K562 (cell line): ENCODE results near the gene TMEM154. TPM values are rescaled to one million over a fixed set of nuclear protein-coding genes. Genes with fewer than 3 reads are reported as not detected.

Experiments used
- ATAC-seq: fragments of 200-7000 bp; cut with Tn5 transposase; 3 replicates; pipeline ENCODE4 v1.9.1; 2020; ENCODE audit warnings: moderate library complexity
- BruUV-seq: library from RNA; stranded (reverse); fragments of 400-500 nt; replicated peaks from 2 replicates; lab custom pipeline; 2021; lab: Mats Ljungman, UMichigan
- CTCF ChIA-PET: fragments of 300-600 bp; formaldehyde crosslinking; extraction: SDS; loops from one replicate; lab custom pipeline; 2021; ENCODE audit warnings: low intra/inter-chr PET ratio; lab: Yijun Ruan, JAX
- POLR2A ChIA-PET: fragments of 300-600, 350-650 bp; sonication (Branson Sonifier 250); formaldehyde crosslinking; extraction: SDS; loops from one replicate; lab custom pipeline; 2021; ENCODE audit warnings: antibody characterized with exemption, inconsistent platforms; lab: Yijun Ruan, JAX
- DNase-seq, 4 experiments: peaks; one replicate each; pipeline versions ENCODE4 v3.0.0 to v3.0.0-alpha.2; 2011 to 2018; ENCODE audit warnings: low spot score in 3 of 4, mixed read lengths in 3 of 4; ENCODE audit errors: extremely low read depth in 1 of 4
- FAIRE-seq: peaks from 2 replicates; lab custom pipeline; 2011; peaks lifted over from hg19 to GRCh38; lab: Jason Lieb, UNC
- H2AFZ ChIP-seq: 2 replicates; pipeline ENCODE4 v1.6.0; 2011; ENCODE audit warnings: low read depth, low read length, control low read depth, inconsistent platforms
- H3K27ac ChIP-seq: fragments of 200-600 bp; 3 replicates; pipeline ENCODE4 v1.8.0; 2011; ENCODE audit warnings: low read depth, mild to moderate bottlenecking, control low read depth, inconsistent platforms, low read length, moderate library complexity, mixed read lengths; ENCODE audit errors: extremely low read depth
- H3K27me3 ChIP-seq, 2 experiments: fragments of 300-600 bp in 1 of 2; 2 replicates in 1 of 2; 3 replicates in 1 of 2; pipeline versions ENCODE4 v1.6.0 to v1.8.0; 2011; ENCODE audit warnings: inconsistent platforms in 2 of 2, low read length in 2 of 2, mild to moderate bottlenecking in 1 of 2, mixed read lengths in 1 of 2, moderate library complexity in 1 of 2; ENCODE audit not compliant: control insufficient read depth in 2 of 2, insufficient read depth in 2 of 2
- H3K36me3 ChIP-seq: fragments of 300-600 bp; 3 replicates; pipeline ENCODE4 v1.8.0; 2011; ENCODE audit warnings: mild to moderate bottlenecking, low read length, inconsistent platforms; ENCODE audit not compliant: control insufficient read depth, insufficient read depth
- H3K4me1 ChIP-seq, 2 experiments: fragments of 200-600 bp in 1 of 2; replicated peaks in 1 of 2; 2 replicates in 1 of 2; 3 replicates in 1 of 2; pipeline versions ENCODE4 v1.5.1 to v1.8.0; 2011; ENCODE audit warnings: inconsistent platforms in 2 of 2, low read length in 2 of 2, mild to moderate bottlenecking in 1 of 2, mixed read lengths in 1 of 2, moderate library complexity in 1 of 2; ENCODE audit not compliant: control insufficient read depth in 2 of 2, insufficient read depth in 2 of 2
- H3K4me2 ChIP-seq: 2 replicates; pipeline ENCODE4 v1.6.1; 2011; ENCODE audit warnings: low read length, control low read depth, inconsistent platforms, mixed read lengths; ENCODE audit not compliant: insufficient read depth
- H3K4me3 ChIP-seq: fragments of 200-600 bp; sonication (generic), shearing (Covaris generic); 2 replicates; pipeline ENCODE4 v1.5.1; 2016; ENCODE audit warnings: control low read depth, inconsistent platforms
- H3K79me2 ChIP-seq: fragments of 200-600 bp; 3 replicates; pipeline ENCODE4 v1.8.0; 2011; ENCODE audit warnings: low read length, inconsistent platforms; ENCODE audit not compliant: control insufficient read depth, insufficient read depth
- H3K9ac ChIP-seq, 2 experiments: 2 replicates each; pipeline versions ENCODE4 v1.6.0 to v1.6.1; 2011; ENCODE audit warnings: low read depth in 2 of 2, low read length in 2 of 2, control low read depth in 1 of 2, inconsistent platforms in 1 of 2, mild to moderate bottlenecking in 1 of 2, mixed read lengths in 1 of 2; ENCODE audit not compliant: insufficient read depth in 1 of 2
- H3K9me1 ChIP-seq: one replicate; pipeline ENCODE4 v1.6.0; 2011; ENCODE audit warnings: inconsistent platforms, mild to moderate bottlenecking, low read length, moderate library complexity; ENCODE audit not compliant: control insufficient read depth, insufficient read depth
- H3K9me3 ChIP-seq: replicated peaks from 2 replicates; pipeline ENCODE4 v1.5.1; 2011; ENCODE audit warnings: low read depth, low read length, inconsistent platforms; ENCODE audit not compliant: control insufficient read depth, insufficient read depth
- H4K20me1 ChIP-seq: replicated peaks from 2 replicates; pipeline ENCODE4 v1.6.1; 2011; ENCODE audit warnings: low read length, inconsistent platforms, mixed read lengths; ENCODE audit not compliant: control insufficient read depth, insufficient read depth
- CREM ChIP-seq: IDR thresholded peaks from 2 replicates; pipeline ENCODE4 v1.6.1; 2014; ENCODE audit warnings: antibody characterized with exemption, low read depth
- FOXA3 ChIP-seq, 2 experiments: fragments of 450-650 bp in 1 of 2; sonication (generic) in 1 of 2; formaldehyde crosslinking; IDR thresholded peaks in 1 of 2; conservative IDR thresholded peaks in 1 of 2; 2 replicates each; pipeline versions ENCODE4 v1.4.0 to v1.8.0; 2020 to 2022; ENCODE audit warnings: mild to moderate bottlenecking in 2 of 2, missing genetic modification reagents in 1 of 2
- FOXM1 ChIP-seq, 2 experiments: fragments of 450-650 bp in 1 of 2; sonication (generic) in 1 of 2; formaldehyde crosslinking in 1 of 2; IDR thresholded peaks; 2 replicates each; pipeline versions ENCODE4 v1.6.1 to v1.9.0; 2017 to 2022; ENCODE audit warnings: low read depth in 2 of 2, mild to moderate bottlenecking in 2 of 2, missing genetic modification reagents in 1 of 2, moderate library complexity in 1 of 2
- HIVEP1 ChIP-seq: fragments of 250-450 bp; sonication (Bioruptor Pico); IDR thresholded peaks from 2 replicates; pipeline ENCODE4 v1.4.0; 2020; ENCODE audit warnings: mild to moderate bottlenecking
- MECOM ChIP-seq: fragments of 250-450 bp; sonication (Bioruptor Pico); IDR thresholded peaks from 2 replicates; pipeline ENCODE4 v1.8.0; 2022; ENCODE audit warnings: inconsistent platforms
- MEIS2 ChIP-seq: fragments of 450-650 bp; IDR thresholded peaks from 2 replicates; pipeline ENCODE4 v1.6.1; 2014; ENCODE audit warnings: mild to moderate bottlenecking; ENCODE audit not compliant: partially characterized antibody
- NR0B1 ChIP-seq: fragments of 450-650 bp; IDR thresholded peaks from one replicate; pipeline ENCODE4 v1.6.1; 2018; ENCODE audit warnings: mild to moderate bottlenecking, moderate library complexity; ENCODE audit not compliant: partially characterized antibody
- RBM14 ChIP-seq: fragments of 200-400 bp; formaldehyde crosslinking; IDR thresholded peaks from 2 replicates; pipeline ENCODE4 v1.6.1; 2018; ENCODE audit warnings: low read depth, mild to moderate bottlenecking, low read length, moderate library complexity, borderline replicate concordance; ENCODE audit not compliant: insufficient read depth
- XRCC5 ChIP-seq: fragments of 200-400 bp; formaldehyde crosslinking; IDR thresholded peaks from 2 replicates; pipeline ENCODE4 v1.6.1; 2017; ENCODE audit warnings: low read depth, mild to moderate bottlenecking, low read length
- WGBS: fragments of 100-300 bp; shearing (Covaris generic); methylation state at CpG from one replicate; pipeline ENCODE4 v1.1.6; 2016; ENCODE audit warnings: low coverage, mixed read lengths; ENCODE audit not compliant: insufficient coverage; ENCODE audit errors: missing lambda C conversion rate; 5-methylcytosine and 5-hydroxymethylcytosine counted together
- in situ Hi-C: fragments of 300-500 bp; cut with MboI; formaldehyde crosslinking; loops from 4 replicates; pipeline ENCODE4 v1.15.0; 2018; ENCODE audit warnings: inconsistent platforms, mixed read lengths
- intact Hi-C: fragments of 100-400 bp; cut with micrococcal nuclease; formaldehyde crosslinking; loops from 2 replicates; pipeline ENCODE4 v1.14.2; 2022
- polyA plus RNA-seq, 8 experiments: library from polyadenylated mRNA; depleted of rRNA in 4 of 8; stranded (reverse) in 5 of 8; unstranded in 3 of 8; fragments of >200 nt; fragmentation: Nextera tagmentation in 2 of 8; fragmentation: Illumina TruSeq in 1 of 8; extraction: Ambion mirVana in 2 of 8; extraction: Trizol in 1 of 8; gene quantifications; 2 replicates each; pipeline versions ENCODE4 v1.2.1 to v1.2.3, GENCODE V29; 2011 to 2014; ENCODE audit warnings: inconsistent platforms in 1 of 8, missing spikeins in 1 of 8
- total RNA-seq, 7 experiments: library from RNA; depleted of rRNA in 6 of 7; stranded (reverse); fragments of >200 nt in 6 of 7; fragmentation: Illumina TruSeq in 2 of 7; extraction: Trizol in 2 of 7; gene quantifications; 2 replicates each; pipeline versions ENCODE4 v1.2.1 to v1.2.3, GENCODE V29; 2011 to 2021; ENCODE audit warnings: low replicate concordance in 1 of 7
- TF ChIP-seq, protein P1 (sequence below): fragments of 250-450 bp; sonication (Bioruptor Pico); IDR thresholded peaks from 2 replicates; pipeline ENCODE4 v1.4.0; 2020

Gene TMEM154
- total and polyA plus RNA-seq, 9 of the 15 experiments (the other 6 are each of a cell fraction or from before 2014, with no cell fraction given) = 0.13 to 1.8 (median 0.58) TPM

- WGBS = 13% methylated on average over 1 of the region's 1 CpG
- DNase-seq = no peak
- Histone ChIP-seq H3K79me2 (no peaks in the 10 kb centered on the region), H3K4me3 (no peak overlapping the region), H3K36me3 (no peaks in the 10 kb centered on the region), H3K9me1 (no peaks in the 10 kb centered on the region), H3K4me2 (no peak overlapping the region), H3K27me3 (peaks cover 5 to 24% of the 10 kb centered on the region in 2 experiments; a peak in 4 of 5 replicates), H3K9ac (no peak overlapping the region), H2AFZ (no peak overlapping the region), H3K4me1 (no peaks in the 10 kb centered on the region; a peak in 1 of 5 replicates), H4K20me1 (no peaks in the 10 kb centered on the region), H3K27ac (no peak overlapping the region), H3K9me3 (no peaks in the 10 kb centered on the region)
- BruUV-seq = no TSS peak
- no peak for FAIRE-seq
- ChIA-PET CTCF (no interaction called here), POLR2A (no interaction called here)
- no peak for TF ChIP-seq NR0B1
- TF ChIP-seq FOXM1 (IDR thresholded peaks at IDR 0.05; ENCODE audit: low read depth) = no peak
- no peak for TF ChIP-seq FOXM1 (CRISPR knock-in tag; IDR thresholded peaks at IDR 0.05; ENCODE audit: low read depth)
- TF ChIP-seq, protein P1, sequence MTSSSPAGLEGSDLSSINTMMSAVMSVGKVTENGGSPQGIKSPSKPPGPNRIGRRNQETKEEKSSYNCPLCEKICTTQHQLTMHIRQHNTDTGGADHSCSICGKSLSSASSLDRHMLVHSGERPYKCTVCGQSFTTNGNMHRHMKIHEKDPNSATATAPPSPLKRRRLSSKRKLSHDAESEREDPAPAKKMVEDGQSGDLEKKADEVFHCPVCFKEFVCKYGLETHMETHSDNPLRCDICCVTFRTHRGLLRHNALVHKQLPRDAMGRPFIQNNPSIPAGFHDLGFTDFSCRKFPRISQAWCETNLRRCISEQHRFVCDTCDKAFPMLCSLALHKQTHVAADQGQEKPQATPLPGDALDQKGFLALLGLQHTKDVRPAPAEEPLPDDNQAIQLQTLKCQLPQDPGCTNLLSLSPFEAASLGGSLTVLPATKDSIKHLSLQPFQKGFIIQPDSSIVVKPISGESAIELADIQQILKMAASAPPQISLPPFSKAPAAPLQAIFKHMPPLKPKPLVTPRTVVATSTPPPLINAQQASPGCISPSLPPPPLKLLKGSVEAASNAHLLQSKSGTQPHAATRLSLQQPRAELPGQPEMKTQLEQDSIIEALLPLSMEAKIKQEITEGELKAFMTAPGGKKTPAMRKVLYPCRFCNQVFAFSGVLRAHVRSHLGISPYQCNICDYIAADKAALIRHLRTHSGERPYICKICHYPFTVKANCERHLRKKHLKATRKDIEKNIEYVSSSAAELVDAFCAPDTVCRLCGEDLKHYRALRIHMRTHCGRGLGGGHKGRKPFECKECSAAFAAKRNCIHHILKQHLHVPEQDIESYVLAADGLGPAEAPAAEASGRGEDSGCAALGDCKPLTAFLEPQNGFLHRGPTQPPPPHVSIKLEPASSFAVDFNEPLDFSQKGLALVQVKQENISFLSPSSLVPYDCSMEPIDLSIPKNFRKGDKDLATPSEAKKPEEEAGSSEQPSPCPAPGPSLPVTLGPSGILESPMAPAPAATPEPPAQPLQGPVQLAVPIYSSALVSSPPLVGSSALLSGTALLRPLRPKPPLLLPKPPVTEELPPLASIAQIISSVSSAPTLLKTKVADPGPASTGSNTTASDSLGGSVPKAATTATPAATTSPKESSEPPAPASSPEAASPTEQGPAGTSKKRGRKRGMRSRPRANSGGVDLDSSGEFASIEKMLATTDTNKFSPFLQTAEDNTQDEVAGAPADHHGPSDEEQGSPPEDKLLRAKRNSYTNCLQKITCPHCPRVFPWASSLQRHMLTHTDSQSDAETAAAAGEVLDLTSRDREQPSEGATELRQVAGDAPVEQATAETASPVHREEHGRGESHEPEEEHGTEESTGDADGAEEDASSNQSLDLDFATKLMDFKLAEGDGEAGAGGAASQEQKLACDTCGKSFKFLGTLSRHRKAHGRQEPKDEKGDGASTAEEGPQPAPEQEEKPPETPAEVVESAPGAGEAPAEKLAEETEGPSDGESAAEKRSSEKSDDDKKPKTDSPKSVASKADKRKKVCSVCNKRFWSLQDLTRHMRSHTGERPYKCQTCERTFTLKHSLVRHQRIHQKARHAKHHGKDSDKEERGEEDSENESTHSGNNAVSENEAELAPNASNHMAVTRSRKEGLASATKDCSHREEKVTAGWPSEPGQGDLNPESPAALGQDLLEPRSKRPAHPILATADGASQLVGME (CRISPR knock-in tag) = no peak
- no peak for TF ChIP-seq MECOM
- peak; percentile 22 for TF ChIP-seq MEIS2
- no peak for TF ChIP-seq CREM
- TF ChIP-seq RBM14 = no peak
- TF ChIP-seq HIVEP1 = no peak
- no peak for TF ChIP-seq XRCC5
- 0 out of 4 replicates have a peak, but pooled peaks of 1 of the 2 experiments have one; percentile 30 for TF ChIP-seq FOXA3 (CRISPR knock-in tag; conservative IDR thresholded peaks at IDR 0.05 in 1 of 2, IDR thresholded peaks at IDR 0.05 in 1 of 2)
- no peak for ATAC-seq
- in situ Hi-C loops (no loop called here), intact Hi-C loops (no loop called here)
Observed at GRCh38 chr4:152691761-152692160, 12.0 kb upstream of the TMEM154 start.
